GM03348 (cell line): ENCODE data around the gene LRRC56.
A peak's percentile ranks its signal among the peaks of the same experiment; 100 is the strongest.
"Not testable (repeated sequence)": the region's sequence is repeated elsewhere in the genome, so short reads cannot be mapped to it uniquely, and the experiment has no call there.

ENCODE experiments used
- DNase-seq: peaks from one replicate; pipeline ENCODE4 v3.0.0; 2012; ENCODE audit warnings: low spot score

The LRRC56 gene

DNA sequence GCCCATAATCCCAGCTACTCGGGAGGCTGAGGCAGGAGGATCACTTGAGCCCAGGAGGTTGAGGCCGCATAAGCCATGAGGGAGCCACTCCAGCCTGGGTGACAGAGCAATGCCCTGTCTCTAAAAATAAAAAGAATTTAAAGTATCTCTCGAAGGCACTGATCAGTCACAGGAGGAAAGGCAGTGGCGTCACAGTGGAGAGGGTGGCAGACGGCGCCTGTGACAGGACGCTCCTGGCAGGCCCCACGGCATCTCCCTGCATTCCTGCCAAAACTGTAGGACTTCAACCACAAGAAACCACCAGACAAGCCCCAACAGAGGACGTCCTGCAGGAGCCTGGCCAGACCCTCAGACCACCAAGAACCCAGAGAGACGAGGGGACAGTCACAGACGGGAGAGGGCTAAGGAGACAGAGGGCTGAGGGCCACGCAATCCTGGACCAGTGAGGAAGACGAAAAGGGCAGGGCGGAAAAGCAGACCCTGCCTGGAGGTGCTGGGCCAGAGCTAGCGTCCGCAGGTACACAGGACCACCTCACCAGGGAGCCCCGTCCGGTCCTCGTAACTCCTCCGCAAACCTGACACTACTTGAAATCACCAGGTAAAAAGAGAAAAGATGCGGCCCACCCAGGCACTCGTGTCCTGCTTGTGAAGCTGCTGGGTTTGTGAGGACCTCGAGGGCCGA is 36.2 kb upstream of the LRRC56 start:
- no peak for DNase-seq

- no peak for DNase-seq
These were observed 35.5 kb upstream of the LRRC56 start for GRCh38 chr11:501683-502287.

DNA sequence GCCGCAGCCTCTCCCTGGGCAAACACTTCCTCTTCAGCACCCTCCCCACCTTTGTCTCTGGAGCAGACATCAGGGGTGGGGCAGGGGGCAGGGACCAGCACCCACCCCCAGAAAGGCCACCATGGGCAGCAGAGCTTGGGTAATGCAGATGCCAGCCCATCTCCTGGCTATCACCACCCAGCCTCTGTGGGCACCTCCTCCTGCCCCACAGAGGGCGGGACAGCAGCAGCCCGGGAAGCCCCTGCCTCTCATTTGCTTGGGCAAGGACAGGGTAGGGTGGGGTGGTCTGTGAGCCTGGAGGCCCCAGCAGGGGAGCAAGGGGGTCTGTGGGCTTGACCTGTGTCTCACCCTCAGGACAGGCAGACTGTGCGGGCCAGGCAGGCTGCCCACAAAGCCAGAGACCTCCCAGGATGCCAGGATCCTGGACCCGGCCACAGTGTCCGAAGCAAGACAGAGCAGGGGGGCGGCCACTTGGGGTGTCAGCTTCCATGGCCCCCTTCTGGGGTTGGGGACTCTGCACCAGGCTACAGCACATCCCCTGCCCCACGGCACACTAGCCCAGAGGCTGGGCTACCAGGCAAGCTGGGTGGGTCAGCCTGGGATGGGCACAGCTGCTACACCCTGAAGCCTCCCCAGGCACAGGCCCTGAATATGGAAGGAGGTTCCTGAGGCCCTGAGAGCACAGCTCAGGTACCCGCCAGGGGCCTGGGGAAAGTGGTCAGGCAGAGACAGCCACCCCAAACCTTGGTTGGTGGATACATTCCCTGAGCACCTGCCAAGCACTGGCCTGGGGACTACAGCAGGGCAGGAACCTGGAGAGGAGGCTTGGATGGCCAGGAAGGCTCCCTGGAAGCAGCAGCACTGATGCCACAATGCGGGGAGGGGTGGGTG is 34.8 kb upstream of the LRRC56 start:
- no peak for DNase-seq

DNA sequence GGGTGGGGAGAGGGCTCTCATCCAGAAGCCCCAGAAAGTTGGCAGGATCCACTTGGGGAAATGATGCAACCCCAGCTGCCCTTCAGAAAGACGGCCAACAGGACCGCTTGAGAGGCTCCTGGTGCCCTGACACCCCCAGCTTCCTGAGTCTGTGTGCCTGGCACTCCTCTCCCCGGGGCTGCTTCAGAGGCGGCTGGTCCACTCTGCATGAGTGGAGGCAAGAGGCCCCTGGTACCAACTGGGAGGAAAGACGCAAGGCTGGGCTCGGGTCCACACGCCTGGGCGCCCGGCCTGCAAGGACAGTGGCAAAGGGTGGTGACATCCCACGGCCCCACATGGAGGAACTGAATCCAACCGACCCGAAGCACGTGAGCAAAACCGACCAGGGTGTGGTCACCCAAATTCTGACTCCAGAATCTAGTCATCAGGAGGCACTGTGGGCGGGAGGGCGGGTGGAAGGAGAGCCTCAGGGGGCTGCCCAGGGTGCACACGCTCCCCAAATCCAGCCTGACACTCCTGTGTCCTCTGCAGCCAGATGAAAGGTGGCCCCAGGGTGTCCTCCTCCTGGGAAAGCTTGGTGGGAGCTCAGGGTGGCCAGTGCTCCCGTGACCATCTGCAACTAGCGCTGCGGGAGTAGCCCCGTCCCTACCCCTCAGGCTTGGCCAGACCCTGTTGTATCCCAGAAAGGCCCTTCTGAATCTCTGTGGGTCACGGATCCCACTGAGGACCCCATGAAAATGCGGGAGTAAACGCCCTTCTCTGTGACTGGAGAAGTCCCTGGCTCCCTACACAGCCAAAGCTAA is 33.9 kb upstream of the LRRC56 start:
- peak; percentile 81 for DNase-seq

DNA sequence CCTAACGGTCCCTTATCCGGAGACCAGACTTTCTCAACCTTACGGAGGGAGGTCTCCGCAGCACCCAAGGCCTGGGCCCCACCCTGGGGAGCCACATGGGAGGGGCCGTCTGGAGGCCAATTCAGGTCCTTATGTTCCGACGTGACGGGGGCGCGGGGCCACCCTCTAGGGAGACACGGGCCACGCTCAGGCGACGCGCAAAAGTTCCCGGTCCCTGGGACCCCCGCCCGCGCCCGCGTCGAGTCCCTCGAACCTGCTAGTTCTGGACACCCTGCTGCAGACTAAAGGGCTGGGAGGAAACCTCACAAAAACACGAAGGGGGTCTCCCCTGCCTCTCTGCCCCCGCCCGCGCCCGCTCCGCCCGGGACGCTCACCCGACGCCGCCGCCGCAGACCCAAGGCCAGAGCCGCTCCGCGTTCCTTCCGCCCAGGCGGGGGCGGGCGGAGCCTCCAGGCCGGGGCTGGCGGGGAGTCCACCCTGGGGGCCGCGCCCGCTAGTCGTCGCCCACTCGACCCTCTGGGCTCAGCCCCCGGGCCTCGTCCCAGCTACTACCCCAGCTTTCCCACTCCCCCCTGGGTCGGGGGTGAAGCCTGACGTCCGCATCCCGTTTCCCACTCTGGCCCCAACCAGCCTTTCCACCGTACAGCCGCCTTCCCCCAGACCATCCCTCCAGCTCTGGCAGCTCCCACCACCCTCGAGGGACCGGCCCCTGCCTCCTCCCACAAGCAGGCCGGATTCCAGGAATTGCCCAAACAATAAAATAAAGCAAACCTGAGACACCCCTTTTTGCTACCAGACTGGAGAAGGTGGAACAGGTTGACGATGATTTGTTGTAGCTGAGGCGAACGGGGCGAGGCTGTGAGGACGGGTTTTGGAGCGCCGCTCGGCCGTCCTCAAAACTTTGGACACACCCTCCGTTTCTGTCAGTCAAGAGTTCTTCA is 33.0 kb upstream of the LRRC56 start:
- peak; percentile 78 for DNase-seq

DNA sequence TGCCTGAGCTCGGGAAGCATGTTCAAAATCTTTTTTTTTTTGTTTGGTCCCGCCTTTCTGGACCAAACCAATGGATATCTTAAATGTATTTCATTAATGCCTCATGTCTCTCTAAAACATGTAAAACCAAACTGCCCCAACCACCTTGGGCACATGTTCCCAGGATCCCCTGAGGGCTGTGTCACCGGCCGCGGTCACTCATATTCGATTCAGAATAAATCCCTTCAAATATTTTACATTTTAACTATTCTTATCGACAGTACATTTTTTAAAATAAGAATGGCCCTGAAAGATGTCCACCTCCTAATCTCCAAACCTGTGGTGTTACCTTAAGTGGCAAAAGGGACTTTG is 32.4 kb upstream of the LRRC56 start:
- no peak for DNase-seq

- DNase-seq: peak; percentile 99
These were observed 30.9 kb upstream of the LRRC56 start for GRCh38 chr11:506238-506994.

DNA sequence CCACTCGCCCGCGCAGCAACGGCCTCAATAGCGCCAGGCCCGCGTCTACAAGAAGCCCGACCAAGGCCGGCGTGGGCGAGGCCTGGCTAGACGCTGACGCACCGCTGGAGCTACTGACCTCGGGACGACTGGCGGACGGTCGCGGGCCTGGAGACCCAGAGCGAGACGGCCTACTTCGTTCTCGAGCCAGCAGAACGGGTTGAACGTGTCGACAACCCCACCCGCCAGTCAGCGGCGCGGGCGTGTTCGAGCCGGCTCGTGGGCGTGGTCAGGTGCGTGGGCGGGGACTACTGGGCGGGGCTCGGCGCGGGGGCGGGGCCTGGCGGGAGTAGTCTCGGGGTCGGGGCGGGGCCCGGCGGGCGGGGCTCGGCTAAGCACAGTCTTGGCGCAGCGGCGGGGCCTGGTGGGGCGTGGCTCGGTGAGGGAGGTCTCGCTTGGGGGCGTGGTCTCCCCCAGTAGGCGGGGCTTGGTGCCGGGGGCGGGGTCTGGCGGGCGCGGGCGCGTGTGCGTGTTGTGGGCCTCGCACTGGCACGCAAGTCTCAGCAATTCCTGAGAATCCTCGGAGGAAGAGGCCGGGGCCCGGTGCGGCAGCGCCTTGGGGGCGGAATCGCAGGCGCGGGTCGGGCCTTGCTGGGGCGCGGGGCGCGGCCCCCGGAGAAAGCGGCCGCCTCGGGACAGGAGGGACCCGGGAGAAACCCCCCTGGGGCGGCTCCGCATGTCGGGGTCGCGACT is 30.2 kb upstream of the LRRC56 start, which contains the start of gene RNH1:
Gene RNH1, minus strand, starts transcription at position 248 of the 732 bp plus-strand sequence. CDS start 5,080 bp downstream, outside the sequence.
- DNase-seq: peak; percentile 100

GRCh38 chr11:507727-508515 is 29.4 kb upstream of the LRRC56 start:
- DNase-seq: no peak

DNA sequence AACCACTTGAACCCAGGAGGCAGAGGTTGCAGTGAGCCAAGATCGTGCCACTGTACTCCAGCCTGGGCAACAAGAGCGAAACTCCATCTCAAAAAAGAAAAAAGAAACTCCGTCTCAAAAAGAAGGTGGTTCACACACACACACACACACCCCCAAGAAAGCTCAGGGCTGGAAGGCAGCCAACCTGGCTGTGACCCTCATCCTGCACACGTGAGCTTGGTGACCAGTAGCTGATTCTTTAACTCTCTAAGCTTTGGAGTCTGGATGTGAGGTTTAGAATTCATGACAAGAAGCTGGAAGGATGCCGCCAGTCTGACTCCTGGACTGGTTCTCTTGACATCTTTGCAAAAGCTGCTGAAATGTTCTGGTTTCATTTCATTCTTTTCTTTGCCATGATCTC is 28.4 kb upstream of the LRRC56 start:
- DNase-seq: no peak

DNA sequence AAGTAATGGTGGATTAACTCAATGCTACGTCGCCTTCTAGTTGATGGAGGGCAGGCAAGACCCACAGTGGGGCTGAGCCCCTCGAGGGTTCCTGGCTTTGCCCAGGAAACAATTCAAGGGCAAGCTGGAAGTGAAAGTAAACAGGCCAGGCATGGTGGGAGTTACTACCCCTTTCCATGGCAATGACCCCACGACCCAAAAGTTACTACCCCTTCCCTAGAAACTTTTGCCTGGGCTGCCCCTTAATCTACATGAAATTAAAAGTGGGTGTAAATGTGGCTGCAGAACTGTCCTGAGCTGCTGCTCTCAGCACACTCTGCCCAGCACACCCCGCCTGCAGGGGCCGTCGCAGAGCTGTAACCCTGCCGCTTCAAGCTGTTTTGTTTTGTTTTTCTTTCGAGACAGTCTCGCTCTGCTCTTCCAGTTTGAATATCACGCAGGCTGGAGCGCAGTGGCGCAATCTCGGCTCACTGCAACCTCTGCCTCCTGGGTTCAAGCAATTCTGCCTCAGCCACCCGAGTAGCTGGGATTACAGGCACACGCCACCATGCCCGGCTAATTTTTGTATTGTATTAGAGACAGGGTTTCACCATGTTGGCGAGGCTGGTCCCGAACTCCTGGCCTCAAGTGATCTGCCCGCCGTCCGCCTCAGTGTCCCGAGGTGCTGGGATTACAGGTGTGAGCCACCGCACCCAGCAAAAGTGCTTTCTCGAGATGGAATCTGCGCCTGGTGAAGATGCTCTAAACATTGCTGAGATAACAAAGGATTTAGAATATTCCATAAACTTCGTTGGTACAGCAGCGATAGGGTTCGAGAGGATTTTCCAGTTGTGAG is 24.3 kb upstream of the LRRC56 start:
- DNase-seq: no peak

DNA sequence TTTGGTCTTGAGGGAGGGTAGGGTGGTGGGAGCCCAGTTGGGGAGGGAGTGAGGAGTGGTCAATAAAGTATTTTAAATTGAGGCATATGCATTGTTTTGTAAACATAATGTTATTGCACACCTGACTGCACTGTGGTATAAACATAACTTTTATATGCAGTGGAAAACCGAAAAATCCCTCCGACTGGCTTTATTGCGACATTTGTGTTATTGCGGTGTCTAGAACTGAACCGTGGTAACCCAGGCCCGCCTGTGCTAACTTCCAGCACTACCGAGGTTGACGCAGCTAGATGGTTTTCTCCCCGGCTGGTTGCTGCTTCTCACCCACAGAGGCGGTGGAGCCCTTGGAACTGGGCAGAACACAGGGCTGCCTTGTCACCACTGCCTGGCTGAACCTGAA is 22.7 kb upstream of the LRRC56 start:
- DNase-seq: no peak

DNA sequence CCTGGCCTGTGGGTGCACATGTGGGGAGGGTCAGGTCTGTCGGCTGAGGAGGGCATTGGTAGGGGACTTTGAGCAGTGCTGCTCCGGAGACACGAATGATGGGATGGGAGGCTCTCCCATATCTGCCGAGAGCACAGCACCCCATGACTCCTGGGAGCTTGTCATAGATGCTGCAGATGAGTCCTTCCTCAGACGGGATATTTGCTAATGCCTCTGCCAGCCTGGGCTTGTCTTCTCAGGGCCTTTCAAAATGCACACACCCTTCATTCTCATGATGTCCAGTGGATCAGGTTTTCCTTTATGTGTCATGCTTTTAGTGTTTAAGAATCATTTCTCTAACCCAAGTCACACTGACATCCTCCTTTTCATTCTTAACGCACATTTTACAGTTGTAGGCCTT is 22.2 kb upstream of the LRRC56 start:
- no peak for DNase-seq

- DNase-seq: no peak
These were observed 20.9 kb upstream of the LRRC56 start for GRCh38 chr11:516400-516799.

DNA sequence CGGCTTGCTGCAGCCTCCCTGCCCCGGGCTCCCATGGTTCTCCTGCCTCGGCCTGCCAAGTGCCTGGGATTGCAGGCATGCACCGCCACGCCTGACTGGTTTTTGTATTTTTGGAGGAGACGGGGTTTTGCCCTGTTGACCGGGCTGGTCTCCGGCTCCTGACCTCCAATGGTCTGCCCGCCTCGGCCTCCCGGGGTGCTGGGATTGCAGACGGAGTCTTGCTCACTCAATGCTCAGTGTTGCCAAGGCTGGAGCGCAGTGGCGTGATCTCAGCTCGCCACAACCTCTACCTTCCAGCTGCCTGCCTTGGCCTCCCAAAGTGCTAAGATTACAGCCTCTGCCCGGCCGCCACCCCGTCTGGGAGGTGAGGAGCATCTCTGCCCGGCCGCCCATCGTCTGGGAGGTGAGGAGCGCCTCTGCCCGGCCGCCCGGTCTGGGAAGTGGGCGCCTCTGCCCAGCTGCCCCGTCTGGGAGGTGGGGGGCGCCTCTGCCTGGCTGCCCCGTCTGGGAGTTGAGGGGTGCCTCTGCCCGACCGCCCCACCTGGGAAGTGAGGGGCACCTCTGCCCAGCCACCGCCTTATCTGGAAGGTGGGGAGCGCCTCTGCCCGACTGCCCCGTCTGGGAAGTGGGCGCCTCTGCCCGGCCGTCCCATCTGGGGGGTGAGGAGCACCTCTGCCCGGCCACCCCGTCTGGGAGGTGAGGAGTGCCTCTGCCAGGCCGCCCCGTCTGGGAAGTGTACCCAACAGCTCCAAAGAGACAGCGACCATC is 20.2 kb upstream of the LRRC56 start:
- not testable (repeated sequence) for DNase-seq

GRCh38 chr11:518463-519202 is 18.7 kb upstream of the LRRC56 start:
- peak; percentile 96 for DNase-seq
